H1 (cell line): ENCODE data around the gene TMEM44.

ENCODE experiments used
- EGR1 ChIP-seq: IDR thresholded peaks from 2 replicates; pipeline ENCODE4 v1.6.1; 2011; ENCODE audit warnings: low read depth, low read length, borderline replicate concordance
- HDAC2 ChIP-seq, 2 experiments: fragments of 300-600 bp in 1 of 2; sonication (generic) in 1 of 2; IDR thresholded peaks; 2 replicates each; pipeline ENCODE4 v1.6.1; 2011 to 2012; ENCODE audit warnings: low read depth in 2 of 2, low read length in 2 of 2, mild to moderate bottlenecking in 2 of 2, moderate library complexity in 2 of 2, borderline replicate concordance in 1 of 2, inconsistent platforms in 1 of 2
- POLR2A ChIP-seq, 2 experiments: IDR thresholded peaks; 1 replicate in 1 of 2; 2 replicates in 1 of 2; pipeline ENCODE4 v1.6.1; 2011; ENCODE audit warnings: low read depth in 2 of 2, low read length in 2 of 2, mild to moderate bottlenecking in 2 of 2; ENCODE audit errors: control extremely low read depth in 1 of 2
- POLR2AphosphoS5 ChIP-seq: IDR thresholded peaks from 2 replicates; pipeline ENCODE4 v1.6.1; 2011; ENCODE audit warnings: low read depth, low read length

DNA sequence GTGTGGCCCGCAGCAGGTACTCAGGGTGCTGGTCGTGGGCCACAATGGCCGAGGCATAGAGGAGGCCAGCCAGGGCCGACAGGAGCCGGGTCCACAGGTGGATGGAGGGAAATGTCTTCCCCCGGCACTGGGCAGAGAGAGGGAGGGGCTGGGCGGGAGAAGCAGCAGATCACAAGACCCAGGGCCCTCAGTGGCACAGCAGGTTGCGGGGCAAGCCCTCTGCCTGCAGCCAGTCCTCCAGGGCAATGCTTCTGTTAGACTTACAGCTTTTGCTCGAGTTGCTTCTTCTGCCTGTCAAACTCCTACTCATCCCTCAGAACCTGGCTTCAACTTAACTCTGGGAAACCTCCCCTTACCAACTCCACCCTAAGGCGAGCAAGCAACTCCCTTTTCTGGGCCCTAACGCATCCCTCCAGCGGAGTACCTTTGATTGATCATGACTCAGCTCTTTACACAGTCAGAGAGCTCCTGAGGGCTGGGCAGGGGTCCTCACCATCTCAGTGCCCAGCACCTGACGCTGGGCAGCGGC, 16.0 kb downstream of the TMEM44 start:
- no peak for TF ChIP-seq EGR1
- TF ChIP-seq POLR2AphosphoS5: no peak
- no peak for TF ChIP-seq POLR2A (IDR thresholded peaks at IDR 0.05; ENCODE audit: control extremely low read depth in 1 of 2, low read depth in 2 of 2, low read length in 2 of 2)
- TF ChIP-seq HDAC2 (IDR thresholded peaks at IDR 0.05; ENCODE audit: borderline replicate concordance in 1 of 2, low read depth in 2 of 2, low read length in 2 of 2): no peak
